ENCODE data around the gene DUSP11. TPM values are rescaled to one million over a fixed set of nuclear protein-coding genes. Genes with fewer than 3 reads are reported as not detected.
A peak's percentile ranks its signal among the peaks of the same experiment; 100 is the strongest.

The DUSP11 gene
- total RNA-seq (10 to 100 TPM; 45.5 to 45.7 TPM), polyA plus RNA-seq (10 to 100 TPM; 61.6 to 80.5 TPM)

GRCh38 chr2:73779467-73780236 is at the start of gene DUSP11:
Gene DUSP11, minus strand, starts transcription at chr2:73780103. Its CDS starts 129 bp downstream, at chr2:73779974.
- peaks cover 9 to 43% (median 29%) of the 10 kb centered on the region in 4 donors for H3K4me1 Mint-ChIP-seq
- no peaks in the 10 kb centered on the region for H3K9me3 ChIP-seq (ENCODE audit: control insufficient read depth in 1 of 2, low read length in 2 of 2)
- intact Hi-C loops (cut with micrococcal nuclease): loop anchor here (1.0 kb wide), 1 partner anchor 42 kb away; the partner anchor contains the start of gene TPRKB

GRCh38 chr2:73828818-73829570 is 49.1 kb upstream of the DUSP11 start, which contains the start of gene STAMBP:
Gene STAMBP, plus strand, starts transcription at chr2:73828961. Its CDS starts 1,896 bp downstream, at chr2:73830857.
- Histone ChIP-seq H3K4me3 (ENCODE audit: low read length in 2 of 2) (peak within 1 kb of the TSS; percentile 64 to 81), H3K27ac (ENCODE audit: low read depth, low read length) (peak within 1 kb of the TSS; percentile 92), H3K36me3 (ENCODE audit: insufficient read depth, low read length) (peaks cover 3% of the 10 kb centered on the region), H3K27me3 (ENCODE audit: insufficient read depth, low read length) (no peaks in the 10 kb centered on the region), H3K4me1 (ENCODE audit: insufficient read depth, low read length) (peaks cover 45% of the 10 kb centered on the region), H3K9me3 (ENCODE audit: control insufficient read depth in 1 of 2, low read length in 2 of 2) (no peaks in the 10 kb centered on the region)
- peaks cover 0 to 3% (median 0%) of the 10 kb centered on the region in 8 donors for H3K9me3 Mint-ChIP-seq
- intact Hi-C loops (cut with micrococcal nuclease): loop anchor here (1.0 to 10.0 kb wide), 5 partner anchors 97 to 625 kb away; partner anchors contain the start of genes BOLA3 and DGUOK
- H3K27me3 Mint-ChIP-seq: no peaks in the 10 kb centered on the region
- CTCF ChIA-PET (ENCODE audit: partially characterized antibody): interaction anchor here (0.6 to 9.0 kb wide), 13 partner anchors 10 to 653 kb away, joined by 3 to 114 read pairs (median 5); partner anchors contain the start of genes BOLA3, CCDC142, MOB1A and MTHFD2
- peak; percentile 87 to 95 (median 91) for DNase-seq
- H3K4me3 Mint-ChIP-seq: peak within 1 kb of the TSS; percentile 91 to 99 (median 96)
- peaks cover 34 to 49% (median 40%) of the 10 kb centered on the region in 4 donors for H3K4me1 Mint-ChIP-seq
- peaks cover 14 to 27% of the 10 kb centered on the region in 2 donors for H3K36me3 Mint-ChIP-seq
- POLR2A ChIA-PET (ENCODE audit: partially characterized antibody): interaction anchor here (0.7 to 2.8 kb wide), 20 partner anchors 8 to 701 kb away, joined by 3 to 27 read pairs (median 4); partner anchors contain the start of genes BOLA3, CCDC142, INO80B and MOB1A
- H3K27ac Mint-ChIP-seq: peak within 1 kb of the TSS; percentile 94 to 100 (median 98)

More at GRCh38 chr2:73779467-73780236, at the start of gene DUSP11:
- Mint-ChIP-seq H3K36me3 (peaks cover 20 to 36% of the 10 kb centered on the region in 2 donors), H3K9me3 (no peaks in the 10 kb centered on the region), H3K27ac (peak within 1 kb of the TSS; percentile 94 to 100 (median 99)), H3K4me3 (peak within 1 kb of the TSS; percentile 99 to 100 (median 99)), H3K27me3 (peaks cover 4 to 6% of the 10 kb centered on the region in 2 donors)
- H3K36me3 ChIP-seq (ENCODE audit: insufficient read depth, low read length): peaks cover 13% of the 10 kb centered on the region
- DNase-seq: peak; percentile 94 to 97 (median 95)
- H3K4me1 ChIP-seq (ENCODE audit: insufficient read depth, low read length): peaks cover 27% of the 10 kb centered on the region
- CTCF ChIA-PET (ENCODE audit: partially characterized antibody): interaction anchor here (0.7 to 0.9 kb wide), 2 partner anchors 31 to 43 kb away, joined by 3 to 4 read pairs; partner anchors contain the start of gene TPRKB
- no peaks in the 10 kb centered on the region for H3K27me3 ChIP-seq (ENCODE audit: insufficient read depth, low read length)
- H3K27ac ChIP-seq (ENCODE audit: low read depth, low read length): peak within 1 kb of the TSS; percentile 94
- POLR2A ChIA-PET (ENCODE audit: partially characterized antibody): interaction anchor here (2.7 kb wide), 1 partner anchor 42 kb away, joined by 17 read pairs; the partner anchor contains the start of gene TPRKB
- peak within 1 kb of the TSS; percentile 78 to 80 for H3K4me3 ChIP-seq (ENCODE audit: low read length in 2 of 2)

GRCh38 chr2:73828389-73828817 is 48.5 kb upstream of the DUSP11 start:
- Mint-ChIP-seq H3K9me3 (peaks cover 0 to 3% (median 0%) of the 10 kb centered on the region in 8 donors), H3K36me3 (peaks cover 10 to 23% of the 10 kb centered on the region in 2 donors), H3K4me1 (peaks cover 34 to 50% (median 39%) of the 10 kb centered on the region in 4 donors), H3K4me3 (peak overlapping the region; percentile 91 to 99 (median 96)), H3K27ac (peak overlapping the region; percentile 94 to 100 (median 98)), H3K27me3 (no peaks in the 10 kb centered on the region)
- peak overlapping the region; percentile 64 to 81 for H3K4me3 ChIP-seq (ENCODE audit: low read length in 2 of 2)
- no peaks in the 10 kb centered on the region for H3K36me3 ChIP-seq (ENCODE audit: insufficient read depth, low read length)
- ChIA-PET POLR2A (ENCODE audit: partially characterized antibody) (interaction anchor here (0.7 to 2.8 kb wide), 20 partner anchors 8 to 702 kb away, joined by 3 to 27 read pairs (median 4); partner anchors contain the start of genes BOLA3, CCDC142, INO80B and MOB1A), CTCF (ENCODE audit: partially characterized antibody) (interaction anchor here (0.6 to 9.0 kb wide), 13 partner anchors 10 to 654 kb away, joined by 3 to 114 read pairs (median 5); partner anchors contain the start of genes BOLA3, CCDC142, MOB1A and MTHFD2)
- H3K27me3 ChIP-seq (ENCODE audit: insufficient read depth, low read length): no peaks in the 10 kb centered on the region
- peak overlapping the region; percentile 92 for H3K27ac ChIP-seq (ENCODE audit: low read depth, low read length)
- H3K9me3 ChIP-seq (ENCODE audit: control insufficient read depth in 1 of 2, low read length in 2 of 2): no peaks in the 10 kb centered on the region
- intact Hi-C loops (cut with micrococcal nuclease): loop anchor here (1.0 to 10.0 kb wide), 5 partner anchors 98 to 626 kb away; partner anchors contain the start of genes BOLA3 and DGUOK
- peaks cover 45% of the 10 kb centered on the region for H3K4me1 ChIP-seq (ENCODE audit: insufficient read depth, low read length)
- no peak for DNase-seq

GRCh38 chr2:73827660-73828388 is 47.9 kb upstream of the DUSP11 start:
- H3K4me3 Mint-ChIP-seq: peak overlapping the region; percentile 66 to 97 (median 94)
- POLR2A ChIA-PET (ENCODE audit: partially characterized antibody): interaction anchor here (0.7 to 2.8 kb wide), 17 partner anchors 9 to 703 kb away, joined by 3 to 27 read pairs (median 4); partner anchors contain the start of genes BOLA3, CCDC142, MOB1A and MTHFD2
- peaks cover 0 to 3% (median 0%) of the 10 kb centered on the region in 8 donors for H3K9me3 Mint-ChIP-seq

DNA sequence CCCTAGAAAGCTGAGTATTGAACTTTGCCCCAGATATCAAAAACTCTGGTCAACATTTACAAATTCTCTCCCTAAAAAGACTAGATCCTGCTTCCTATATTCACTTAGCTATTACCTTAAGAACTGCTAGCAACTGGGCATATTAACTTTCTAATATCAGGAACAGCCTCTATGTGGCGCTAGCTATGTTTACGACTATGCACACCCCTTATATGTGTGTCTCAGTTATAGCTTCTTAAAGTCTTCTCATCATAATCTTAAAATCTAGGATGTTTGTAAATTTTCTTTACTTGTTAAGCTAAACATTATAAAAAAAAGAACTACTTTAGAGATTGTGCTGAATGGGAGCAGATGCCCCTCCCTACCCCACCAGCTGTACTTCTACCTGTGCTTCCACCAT is 47.1 kb upstream of the DUSP11 start:
- Mint-ChIP-seq H3K9me3 (no peaks in the 10 kb centered on the region), H3K27ac (peak overlapping the region in 2 of 7 donors; percentile 41 to 70), H3K4me1 (peaks cover 28 to 43% (median 34%) of the 10 kb centered on the region in 4 donors), H3K27me3 (no peaks in the 10 kb centered on the region), H3K36me3 (peaks cover 0 to 15% of the 10 kb centered on the region in 2 donors), H3K4me3 (peak overlapping the region in 4 of 8 donors; percentile 63 to 97 (median 82))
- peaks cover 37% of the 10 kb centered on the region for H3K4me1 ChIP-seq (ENCODE audit: insufficient read depth, low read length)
- no peaks in the 10 kb centered on the region for H3K36me3 ChIP-seq (ENCODE audit: insufficient read depth, low read length)
- CTCF ChIA-PET (ENCODE audit: partially characterized antibody): interaction anchor here (0.6 to 9.0 kb wide), 18 partner anchors 11 to 760 kb away, joined by 3 to 114 read pairs (median 5); partner anchors contain the start of genes BOLA3, CCDC142, MOB1A and MTHFD2
- POLR2A ChIA-PET (ENCODE audit: partially characterized antibody): interaction anchor here (0.7 to 2.8 kb wide), 2 partner anchors 206 to 351 kb away, joined by 3 to 27 read pairs; partner anchors contain the start of gene MOB1A
- no peaks in the 10 kb centered on the region for H3K9me3 ChIP-seq (ENCODE audit: control insufficient read depth in 1 of 2, low read length in 2 of 2)
- H3K27ac ChIP-seq (ENCODE audit: low read depth, low read length): no peak overlapping the region
- intact Hi-C loops (cut with micrococcal nuclease): loop anchor here (1.0 to 10.0 kb wide), 3 partner anchors 160 to 428 kb away; partner anchors contain the start of gene BOLA3
- no peak for DNase-seq
- H3K4me3 ChIP-seq (ENCODE audit: low read length in 2 of 2): no peak overlapping the region
- H3K27me3 ChIP-seq (ENCODE audit: insufficient read depth, low read length): no peaks in the 10 kb centered on the region

More at GRCh38 chr2:73827660-73828388, 47.9 kb upstream of the DUSP11 start:
- Histone ChIP-seq H3K27me3 (ENCODE audit: insufficient read depth, low read length) (no peaks in the 10 kb centered on the region), H3K4me3 (ENCODE audit: low read length in 2 of 2) (peak overlapping the region; percentile 64 to 81), H3K36me3 (ENCODE audit: insufficient read depth, low read length) (no peaks in the 10 kb centered on the region), H3K4me1 (ENCODE audit: insufficient read depth, low read length) (peaks cover 43% of the 10 kb centered on the region), H3K27ac (ENCODE audit: low read depth, low read length) (peak overlapping the region; percentile 92), H3K9me3 (ENCODE audit: control insufficient read depth in 1 of 2, low read length in 2 of 2) (no peaks in the 10 kb centered on the region)
- Mint-ChIP-seq H3K27me3 (no peaks in the 10 kb centered on the region), H3K4me1 (peaks cover 34 to 48% (median 38%) of the 10 kb centered on the region in 4 donors), H3K27ac (peak overlapping the region; percentile 41 to 100 (median 83)), H3K36me3 (peaks cover 7 to 21% of the 10 kb centered on the region in 2 donors)
- intact Hi-C loops (cut with micrococcal nuclease): loop anchor here (1.0 to 10.0 kb wide), 6 partner anchors 98 to 626 kb away; partner anchors contain the start of genes BOLA3 and DGUOK
- CTCF ChIA-PET (ENCODE audit: partially characterized antibody): interaction anchor here (0.6 to 9.0 kb wide), 25 partner anchors 10 to 759 kb away, joined by 3 to 114 read pairs (median 5); partner anchors contain the start of genes BOLA3, CCDC142, MOB1A and MTHFD2
- no peak for DNase-seq

Measured in CD4-positive, alpha-beta memory T cell (primary cell).